Left forelimb (tissue), 1 donor: Measurements from ENCODE around the gene PIK3CD.
"Not testable (repeated sequence)": the region's sequence is repeated elsewhere in the genome, so short reads cannot be mapped to it uniquely, and the experiment has no call there.

Experiments used
- DNase-seq: peaks from one replicate; pipeline ENCODE4 v3.0.0-alpha.2; 2018; ENCODE audit warnings: low spot score

PIK3CD gene

DNA sequence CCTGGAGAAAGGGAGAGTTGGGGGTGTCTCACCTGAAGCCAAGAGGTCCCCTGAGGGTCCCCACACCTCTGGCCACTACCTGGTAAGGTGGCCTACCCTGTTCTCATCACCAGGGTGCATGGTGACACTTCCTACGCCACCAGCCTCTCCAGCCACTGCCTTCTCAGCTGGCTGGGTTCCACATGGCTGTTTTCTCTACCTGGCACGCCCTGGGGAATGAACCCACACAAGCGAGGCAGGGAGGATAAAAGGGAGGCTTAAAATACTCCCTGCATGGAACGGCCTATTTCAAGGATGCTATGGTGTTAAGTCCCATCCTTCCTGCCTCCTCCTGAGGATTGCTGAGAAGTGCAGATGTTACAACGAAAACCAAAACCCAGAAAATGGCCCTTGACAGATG lies 84.7 kb downstream of the PIK3CD start:
- DNase-seq = no peak

DNA sequence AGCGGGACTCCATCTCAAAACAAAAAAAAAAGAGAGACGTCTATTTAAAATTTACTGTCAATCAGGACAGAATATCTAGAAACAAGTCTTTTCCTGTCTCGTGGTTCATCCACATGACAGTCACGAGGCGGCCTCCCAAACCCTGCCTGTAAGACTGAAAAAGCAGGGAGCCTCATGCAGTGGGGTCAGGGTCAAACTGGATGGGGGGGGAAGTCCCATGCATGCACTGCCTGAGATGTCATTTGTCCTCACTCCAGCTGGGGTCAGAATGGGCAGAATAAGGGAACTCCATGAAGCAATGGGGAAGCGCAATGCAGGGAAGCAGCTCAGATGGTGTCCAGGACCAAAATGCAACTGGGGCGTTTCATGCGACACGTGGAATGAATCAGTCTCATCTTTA lies 85.5 kb downstream of the PIK3CD start:
- DNase-seq = no peak

DNA sequence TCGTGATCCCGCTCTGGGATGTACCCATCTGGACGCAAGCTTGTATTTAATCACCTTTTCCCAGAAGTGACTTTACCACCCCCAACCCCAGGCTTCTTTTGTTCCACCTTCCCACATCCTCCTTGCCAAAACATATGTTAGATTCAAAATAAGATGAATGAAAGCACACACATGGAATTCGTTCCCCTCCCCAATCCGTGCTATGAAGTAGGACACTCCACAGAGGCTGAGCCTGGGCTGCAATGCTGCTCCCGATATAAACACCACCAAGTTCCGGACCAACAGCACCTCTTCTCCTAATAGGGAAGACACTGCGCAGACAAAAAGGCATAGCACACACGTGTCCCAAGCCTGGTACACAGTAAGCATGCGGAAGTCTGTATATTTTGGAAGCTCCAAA lies 86.1 kb downstream of the PIK3CD start:
- no peak for DNase-seq

DNA sequence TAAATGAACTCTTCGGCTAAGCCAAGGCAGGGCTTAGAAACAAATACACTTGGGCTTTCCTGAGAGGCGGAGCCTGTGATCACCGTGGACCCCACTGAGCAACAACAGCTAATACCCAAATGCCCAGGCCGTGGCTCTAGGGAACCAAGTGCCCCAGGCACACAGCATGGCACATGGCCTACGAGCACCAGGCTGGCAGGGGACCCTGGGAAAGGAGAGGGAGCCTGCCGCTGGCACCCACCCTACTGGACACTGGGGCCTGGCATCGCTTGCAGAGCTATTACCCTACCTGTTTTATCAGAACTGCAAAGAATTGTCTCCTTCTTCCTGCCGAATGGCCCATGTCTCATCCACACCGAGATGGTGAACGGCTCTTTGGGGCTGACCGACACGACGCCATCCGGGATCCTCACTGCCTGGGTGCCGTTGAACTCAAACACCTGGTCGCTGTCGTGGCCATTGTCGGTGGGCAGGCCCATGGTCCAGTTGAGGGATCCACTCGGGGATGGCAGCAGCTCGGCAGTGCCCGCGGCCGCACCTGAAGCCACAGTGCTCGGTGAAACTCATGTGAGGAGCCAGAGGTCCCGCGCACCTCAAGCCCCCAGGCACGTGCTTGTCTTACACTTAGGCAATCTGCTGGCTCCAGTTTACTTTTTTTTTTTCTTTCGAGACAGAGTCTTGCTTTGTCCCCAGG lies 92.7 kb downstream of the PIK3CD start:
- no peak for DNase-seq

DNA sequence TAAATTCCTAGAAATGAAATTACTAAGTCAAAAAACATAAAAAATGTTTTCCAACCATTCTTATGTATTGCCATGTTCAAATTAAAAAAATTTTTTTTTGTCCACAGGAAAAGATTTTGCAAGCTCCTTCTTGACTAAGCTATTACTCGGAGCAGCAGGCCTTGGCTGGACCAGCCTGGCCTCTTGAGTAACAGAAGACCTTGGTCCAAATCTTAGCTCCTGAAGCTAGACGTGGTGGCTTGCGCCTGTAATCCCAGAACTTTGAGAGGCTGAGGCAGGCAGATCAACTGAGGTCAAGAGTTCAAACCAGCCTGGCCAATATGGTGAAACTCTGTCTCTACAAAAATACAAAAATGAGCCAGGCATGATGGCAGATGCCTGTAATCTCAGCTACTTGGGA lies 94.7 kb downstream of the PIK3CD start:
- DNase-seq = no peak

DNA sequence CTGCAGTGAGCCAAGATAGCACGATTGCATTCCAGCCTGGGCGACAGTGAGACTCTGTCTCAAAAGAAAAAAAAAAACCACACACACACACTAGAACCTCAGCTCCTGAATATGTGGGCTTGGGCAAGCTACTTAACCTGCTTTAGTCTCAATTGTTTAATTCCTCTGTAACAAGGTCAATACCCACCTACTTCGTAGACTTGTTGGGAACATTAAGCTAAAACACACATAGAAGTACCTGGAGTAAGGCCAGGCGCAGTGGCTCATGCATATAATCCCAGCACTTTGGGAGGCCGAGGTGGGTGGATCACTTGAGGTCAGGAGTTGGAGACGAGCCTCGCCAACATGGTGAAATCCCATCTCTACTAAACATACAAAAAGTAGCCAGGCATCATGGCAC lies 95.1 kb downstream of the PIK3CD start:
- DNase-seq = no peak

DNA sequence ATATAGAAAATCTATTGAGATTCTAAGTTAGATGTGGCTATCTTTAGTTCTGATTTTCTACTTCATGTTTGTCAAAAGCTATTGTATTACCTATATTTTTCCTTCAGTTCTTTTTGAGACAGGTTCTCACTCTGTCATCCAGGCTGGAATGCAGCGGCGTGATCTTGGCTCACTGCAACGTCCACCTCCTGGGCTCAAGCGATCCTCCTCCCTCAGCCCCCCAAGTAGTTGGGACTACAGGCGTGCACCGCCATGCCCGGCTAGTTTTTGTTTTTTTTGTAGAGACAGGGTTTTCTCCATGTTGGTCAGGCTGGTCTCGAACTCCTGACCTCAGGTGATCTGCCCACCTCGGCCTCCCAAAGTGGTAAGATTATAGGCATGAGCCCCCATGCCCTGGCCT lies 96.9 kb downstream of the PIK3CD start:
- not testable (repeated sequence) for DNase-seq

DNA sequence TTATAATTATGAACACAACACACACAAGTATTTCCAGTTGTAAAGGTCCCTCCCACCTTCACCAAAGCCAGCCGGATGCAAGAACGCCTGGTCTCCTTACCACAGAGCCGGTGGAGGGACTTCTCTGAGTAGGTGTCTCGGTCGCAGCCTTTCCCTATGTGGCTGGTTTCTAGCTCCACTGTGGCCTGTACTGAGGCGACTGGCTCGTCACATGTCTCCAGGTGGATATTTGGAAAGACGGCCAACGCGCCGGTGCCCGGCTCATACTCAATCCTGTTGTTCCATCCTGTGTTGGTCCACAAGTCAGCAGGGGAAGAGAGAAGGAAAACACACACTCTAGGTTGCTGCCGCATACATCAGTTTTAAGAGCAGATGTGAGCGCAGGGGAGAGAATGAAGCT lies 97.8 kb downstream of the PIK3CD start:
- no peak for DNase-seq

DNA sequence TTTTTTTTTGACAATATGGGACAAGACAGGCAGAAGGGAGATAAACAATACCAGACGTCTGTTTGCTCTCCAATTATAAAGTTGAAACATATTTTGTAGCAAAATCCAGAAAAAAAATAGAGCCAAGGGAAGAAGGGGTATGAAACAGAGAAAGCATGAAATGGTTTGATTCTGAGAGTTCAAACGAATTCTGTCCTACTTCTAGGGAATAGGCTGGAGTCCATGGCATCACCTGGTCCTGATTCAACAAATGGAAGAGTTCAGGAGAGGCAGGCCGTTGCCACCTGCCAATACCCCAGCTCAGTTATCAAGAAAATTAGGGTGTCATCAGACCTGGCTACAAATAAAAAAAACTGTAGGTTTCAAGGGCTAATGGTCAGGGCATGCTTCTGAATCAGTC lies 100.4 kb downstream of the PIK3CD start:
- no peak for DNase-seq

DNA sequence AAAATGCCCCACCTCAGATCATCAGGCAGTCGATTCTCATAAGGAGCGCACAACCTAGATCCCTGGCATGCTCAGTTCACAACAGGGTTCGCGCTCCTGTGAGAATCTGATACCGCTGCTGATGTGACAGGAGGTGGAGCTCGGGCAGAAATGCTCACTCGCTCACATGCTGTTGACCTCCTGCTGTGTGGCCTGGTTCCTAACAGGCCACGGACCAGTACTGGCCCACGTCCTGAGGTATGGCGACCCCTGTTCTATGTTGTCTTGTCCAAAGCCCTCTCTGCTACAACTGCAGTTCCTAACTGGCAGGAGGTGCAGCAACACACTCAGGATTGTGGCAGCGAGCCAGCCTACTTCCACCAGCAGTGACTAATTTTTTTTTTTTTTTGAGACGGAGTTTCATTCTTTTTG lies 101.6 kb downstream of the PIK3CD start:
- DNase-seq = no peak

DNA sequence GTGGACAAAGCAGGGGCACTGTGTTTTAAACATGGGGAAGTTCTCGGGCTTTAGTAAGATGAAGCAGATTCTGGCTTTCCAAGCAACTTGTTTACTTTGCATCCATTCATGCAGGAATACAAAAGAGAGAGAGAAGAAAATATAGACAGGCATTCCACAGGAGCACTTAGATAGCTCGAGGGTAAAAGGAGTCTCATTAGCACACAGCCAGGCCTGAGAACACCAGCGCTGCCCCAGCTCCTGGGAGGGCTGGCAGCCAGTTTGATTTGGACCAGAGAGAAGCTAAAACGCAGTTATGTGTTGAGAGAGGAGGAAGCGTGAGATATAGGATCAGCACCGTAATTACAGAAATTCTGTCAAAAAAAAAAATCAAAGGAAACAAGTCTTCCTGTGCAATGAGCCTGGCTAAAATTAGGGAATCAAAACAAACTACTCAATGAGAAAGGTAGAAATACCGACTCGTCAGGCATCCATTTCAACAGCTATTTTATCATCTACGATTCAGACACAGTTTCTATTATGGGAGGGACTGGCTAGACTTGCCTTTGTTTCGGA lies 104.0 kb downstream of the PIK3CD start:
- DNase-seq = no peak

DNA sequence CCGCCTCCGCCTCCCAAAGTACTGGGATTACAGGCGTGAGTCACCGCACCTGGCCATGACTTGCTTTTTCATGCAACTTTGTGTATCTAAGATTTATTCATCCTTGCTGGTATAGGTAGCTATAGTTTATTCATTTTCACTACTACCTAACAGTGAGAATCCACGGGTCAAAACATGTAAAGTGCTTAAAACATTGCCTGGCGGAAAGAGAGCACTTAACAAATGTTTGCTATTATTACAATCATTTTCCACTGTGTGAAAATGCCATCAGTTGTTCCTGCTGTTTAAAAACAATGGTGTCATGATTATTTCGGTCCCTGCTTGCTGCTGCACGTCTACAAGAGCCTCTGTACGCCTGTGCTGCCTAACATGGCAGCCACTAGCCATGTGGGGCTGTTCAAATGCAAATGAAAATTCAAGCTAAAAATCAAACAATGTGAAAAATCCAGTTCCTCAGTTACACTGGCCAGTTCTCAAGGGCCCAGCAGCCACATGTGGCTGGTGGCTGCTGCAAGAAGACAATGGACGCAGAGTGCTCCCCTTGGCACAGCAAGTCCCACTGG lies 107.1 kb downstream of the PIK3CD start:
- no peak for DNase-seq

DNA sequence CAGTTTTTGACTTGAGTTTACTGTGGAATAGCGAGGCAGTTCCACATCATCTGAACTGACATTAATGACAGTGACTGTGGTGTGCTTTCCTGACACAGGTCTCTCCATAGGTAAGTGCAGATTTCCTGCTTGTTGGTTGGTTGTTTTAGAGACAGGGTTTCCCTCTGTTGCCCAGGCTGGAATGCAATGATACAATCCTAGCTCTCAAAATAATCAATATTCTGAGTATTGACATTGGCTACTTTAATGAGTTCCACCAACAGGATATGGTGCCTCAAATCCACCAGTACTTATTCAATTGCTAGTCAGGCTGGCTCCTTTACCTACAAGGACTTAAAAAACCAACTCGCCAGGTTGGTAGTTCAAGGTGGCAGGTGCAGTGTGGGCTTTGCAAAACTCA lies 108.4 kb downstream of the PIK3CD start:
- DNase-seq = no peak

DNA sequence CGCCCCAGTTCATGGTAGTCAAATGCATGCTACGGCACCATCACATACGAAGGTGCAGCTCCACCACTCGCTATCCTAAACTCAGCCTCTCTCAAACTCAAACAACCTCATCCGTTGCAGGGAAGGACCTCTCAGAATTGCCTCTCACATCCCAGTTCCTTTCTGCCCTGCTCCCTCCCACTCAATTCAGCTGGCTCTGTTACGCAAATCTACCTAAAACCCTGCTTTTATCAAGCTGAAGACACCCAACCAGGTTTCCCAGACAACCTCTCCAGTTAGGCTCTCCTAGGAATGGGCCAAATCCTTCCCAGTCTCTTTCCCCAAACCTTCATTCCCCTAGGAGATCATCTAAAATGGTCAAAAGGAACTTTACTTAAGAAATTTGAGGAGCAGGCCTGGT lies 109.3 kb downstream of the PIK3CD start:
- DNase-seq = no peak

DNA sequence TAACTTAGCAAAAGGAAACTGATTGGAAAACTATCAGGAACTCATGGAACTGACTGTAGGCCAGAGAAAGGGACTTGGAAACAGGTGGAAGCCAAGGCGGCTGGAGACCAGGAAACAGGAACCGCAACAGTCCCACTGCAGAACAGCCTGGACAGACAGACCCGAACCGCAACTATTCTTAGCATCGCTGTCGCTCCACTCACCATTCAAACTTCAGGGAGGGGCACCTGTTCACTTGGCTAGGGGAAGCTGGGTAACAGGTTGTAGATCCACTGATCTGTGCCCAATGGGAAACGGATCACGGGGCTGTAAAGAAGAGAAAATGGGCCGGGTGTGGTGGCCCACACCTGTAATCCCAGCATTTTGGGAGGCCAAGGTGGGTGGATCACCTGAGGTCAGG lies 110.3 kb downstream of the PIK3CD start:
- no peak for DNase-seq

DNA sequence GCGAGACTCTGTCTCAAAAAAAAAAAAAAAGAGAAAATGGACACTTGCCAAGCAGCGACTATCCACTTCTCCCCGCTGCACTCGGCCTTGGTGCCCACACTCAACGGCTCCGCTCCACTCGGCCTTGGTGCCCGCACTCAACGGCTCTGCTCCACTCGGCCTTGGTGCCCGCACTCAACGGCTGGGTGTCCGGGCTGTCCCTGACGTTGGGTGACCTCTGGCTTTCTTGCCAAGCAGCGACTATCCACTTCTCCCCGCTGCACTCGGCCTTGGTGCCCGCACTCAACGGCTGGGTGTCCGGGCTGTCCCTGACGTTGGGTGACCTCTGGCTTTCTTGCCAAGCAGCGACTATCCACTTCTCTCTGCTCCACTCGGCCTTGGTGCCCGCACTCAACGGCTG lies 110.9 kb downstream of the PIK3CD start:
- not testable (repeated sequence) for DNase-seq

DNA sequence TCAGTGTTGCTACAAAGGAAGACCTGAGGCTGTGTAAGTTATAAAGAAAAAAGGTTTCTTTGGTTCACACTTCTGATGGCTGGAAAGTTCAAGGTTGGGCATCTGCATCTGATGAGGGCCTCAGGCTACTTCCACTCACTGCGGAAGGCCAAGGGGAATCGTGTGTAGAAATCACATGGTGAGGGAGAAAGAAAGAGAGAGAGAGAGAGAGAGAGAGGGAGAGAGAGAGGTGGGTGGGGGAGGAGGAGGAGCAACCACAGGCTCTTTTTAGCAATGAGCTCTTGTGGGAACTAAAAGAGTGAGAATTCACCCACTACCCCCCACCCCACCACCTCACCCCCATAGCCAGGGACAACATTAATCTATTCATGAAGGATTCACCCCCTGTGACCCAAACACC lies 112.4 kb downstream of the PIK3CD start:
- no peak for DNase-seq

DNA sequence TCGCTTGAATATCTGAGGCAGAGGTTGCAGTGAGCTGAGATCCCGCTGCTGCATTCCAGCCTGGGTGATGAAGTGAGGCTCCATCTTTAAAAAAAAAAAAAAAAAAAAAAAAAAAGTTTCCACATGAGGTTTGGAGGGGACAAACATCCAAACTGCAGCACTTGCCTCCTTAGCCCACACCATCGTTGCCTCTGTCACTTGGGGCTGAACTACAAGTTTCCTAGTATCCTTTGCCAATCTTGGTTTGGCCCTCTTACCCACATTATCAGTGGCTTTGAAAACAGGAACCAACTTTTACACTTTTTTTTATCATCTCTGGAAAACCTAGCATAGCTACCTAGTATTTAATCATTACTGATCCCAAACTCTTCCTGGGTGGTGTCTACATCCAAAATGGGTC lies 113.0 kb downstream of the PIK3CD start:
- no peak for DNase-seq

DNA sequence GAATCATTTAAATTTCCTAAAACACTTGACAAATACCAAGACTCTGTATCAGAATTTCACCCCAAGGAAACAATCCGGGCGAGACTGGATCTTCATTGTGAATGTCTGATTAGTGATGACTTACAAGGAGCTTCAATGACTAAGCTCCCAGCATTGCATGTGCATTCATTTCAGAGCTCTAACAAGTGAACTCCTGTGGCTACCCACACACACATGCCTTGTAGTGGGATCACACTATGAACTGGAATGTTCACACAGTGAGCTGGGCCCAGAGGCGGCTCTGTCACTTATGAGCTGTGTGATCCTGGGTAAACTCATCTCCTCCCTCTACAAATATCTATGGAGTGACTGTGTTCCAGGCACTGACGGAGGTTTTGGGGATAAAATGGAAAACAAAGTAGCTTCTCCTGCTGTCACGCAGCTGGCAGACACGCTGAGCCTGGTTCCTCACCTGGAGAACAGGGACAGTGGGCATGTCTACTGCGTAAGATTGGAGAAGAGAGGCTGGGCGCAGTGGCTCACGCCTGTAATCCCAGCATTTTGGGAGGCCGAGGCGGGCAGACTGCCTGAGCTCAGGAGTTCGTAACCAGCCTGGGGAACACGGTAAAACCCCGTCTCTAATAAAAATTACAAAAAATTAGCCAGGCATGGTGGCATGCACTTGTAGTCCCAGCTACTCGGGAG lies 115.4 kb downstream of the PIK3CD start:
- DNase-seq = no peak

DNA sequence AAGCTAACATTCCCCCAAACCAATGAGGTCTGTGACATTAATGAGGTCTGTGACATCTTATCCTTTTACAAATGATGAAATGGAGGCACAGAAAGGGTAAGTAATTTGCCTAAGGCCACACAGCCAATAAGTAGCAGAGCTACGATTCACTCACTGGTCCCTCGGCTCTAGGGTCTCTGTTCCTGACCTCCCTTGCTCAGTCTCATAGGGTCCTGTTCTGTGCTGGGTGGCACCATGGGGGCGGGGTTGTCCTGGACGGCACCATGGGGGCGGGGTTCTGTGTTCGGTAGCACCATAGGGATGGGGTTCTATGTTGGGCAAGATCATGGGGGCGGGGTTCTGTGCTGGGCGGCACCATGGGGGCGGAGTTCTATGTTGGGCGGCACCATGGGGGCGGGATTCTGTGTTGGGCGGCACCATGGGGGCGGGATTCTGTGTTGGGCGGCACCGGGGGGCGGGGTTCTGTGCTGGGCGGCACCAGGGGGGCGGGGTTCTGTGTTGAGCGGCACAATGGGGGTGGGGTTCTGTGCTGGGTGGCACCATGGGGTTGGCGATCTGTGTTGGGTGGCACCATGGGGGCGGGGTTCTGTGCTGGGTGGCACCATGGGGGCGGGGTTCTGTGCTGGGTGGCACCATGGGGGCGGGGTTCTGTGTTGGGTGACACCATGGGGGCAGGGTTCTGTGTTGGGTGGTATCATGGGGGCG lies 116.6 kb downstream of the PIK3CD start:
- DNase-seq = no peak

DNA sequence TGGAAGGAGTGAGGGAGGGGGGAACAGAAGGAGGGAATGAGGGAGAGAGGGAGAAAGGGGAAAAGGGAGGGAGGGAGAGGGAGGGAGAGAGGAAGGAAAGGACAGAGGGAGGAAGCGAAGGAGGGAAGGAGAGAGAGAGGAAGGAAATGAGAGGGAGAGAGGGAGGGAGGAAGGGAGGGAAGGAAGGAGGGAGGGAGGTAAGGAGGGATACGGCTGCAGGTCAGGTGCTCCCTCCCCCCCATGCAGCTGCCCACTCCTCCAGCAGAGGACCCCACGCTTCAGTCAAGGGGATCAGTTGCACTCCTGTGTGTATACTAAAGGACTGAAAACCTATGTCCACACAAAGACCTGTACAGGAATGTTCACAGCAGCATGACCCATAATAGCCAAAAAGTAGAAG lies 117.5 kb downstream of the PIK3CD start:
- DNase-seq = no peak

DNA sequence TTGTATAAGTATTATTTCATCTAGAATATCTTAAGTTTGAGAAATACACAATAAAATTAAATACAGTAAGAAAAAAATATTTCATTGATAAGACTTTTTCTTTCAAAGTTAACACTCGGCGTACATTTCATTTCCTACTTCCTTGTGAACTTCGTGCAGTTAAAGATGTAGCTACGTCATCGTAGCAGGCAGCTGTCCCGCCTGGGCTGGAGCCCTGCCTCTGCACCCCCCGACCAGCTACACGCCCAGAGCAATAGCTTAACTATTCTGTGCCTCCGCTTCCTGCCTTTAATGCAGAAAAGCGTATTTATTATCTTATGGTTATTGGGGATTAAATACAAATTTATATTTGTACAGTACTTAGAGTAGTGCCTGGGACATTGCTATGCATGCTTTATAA lies 118.8 kb downstream of the PIK3CD start:
- DNase-seq = no peak
